ENCODE measurements around the gene KMT2C. TPM values are rescaled to one million over a fixed set of nuclear protein-coding genes. Genes with fewer than 3 reads are reported as not detected.

The KMT2C gene
- polyA plus RNA-seq, 1 donor from 2014 or later, result 29.8 TPM

DNA sequence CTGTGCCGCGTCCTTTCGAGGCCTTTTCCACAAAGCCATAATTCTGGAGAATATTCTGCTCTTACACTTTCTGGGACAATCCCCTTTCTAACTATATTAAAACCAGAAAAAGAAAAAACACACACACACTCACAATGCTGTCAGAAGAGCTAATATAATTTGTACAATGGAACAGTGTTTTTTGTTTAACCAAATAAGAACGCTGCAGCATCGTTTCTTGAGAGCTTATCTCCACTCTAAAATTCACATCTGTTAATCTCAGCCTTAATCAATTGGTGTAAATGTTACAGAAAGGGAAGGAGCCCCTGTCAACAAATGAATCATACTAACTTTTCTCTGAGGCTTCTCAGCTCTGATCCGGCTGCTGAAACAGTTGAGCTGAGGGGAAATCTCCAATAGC, 286.4 kb downstream of the KMT2C start:
- Histone ChIP-seq H4K20me1 (ENCODE audit: insufficient read depth) (no peaks in the 10 kb centered on the region), H3K27me3 (ENCODE audit: insufficient read depth, low read depth, low read length) (no peaks in the 10 kb centered on the region), H3K4me2 (ENCODE audit: low read length) (no peak overlapping the region), H3K9me3 (ENCODE audit: low read length) (no peaks in the 10 kb centered on the region), H2AFZ (ENCODE audit: low read depth, low read length) (no peak overlapping the region), H3K9me2 (ENCODE audit: insufficient read depth, low read length) (no peaks in the 10 kb centered on the region), H3K4me3 (ENCODE audit: low read length) (no peak overlapping the region), H3F3A (ENCODE audit: insufficient read depth, low read length, poor library complexity, severe bottlenecking) (no peaks in the 10 kb centered on the region), H3K79me2 (replicated peaks; ENCODE audit: insufficient read depth, low read length) (no peaks in the 10 kb centered on the region), H3K27ac (ENCODE audit: low read length) (no peak overlapping the region), H3K36me3 (ENCODE audit: insufficient read depth, low read length) (peaks cover 12% of the 10 kb centered on the region), H3K9ac (ENCODE audit: low read length) (no peak overlapping the region)
- TF ChIP-seq SMC3 (conservative IDR thresholded peaks at IDR 0.05; ENCODE audit: poor library complexity), result no peak
- TF ChIP-seq, protein P1, sequence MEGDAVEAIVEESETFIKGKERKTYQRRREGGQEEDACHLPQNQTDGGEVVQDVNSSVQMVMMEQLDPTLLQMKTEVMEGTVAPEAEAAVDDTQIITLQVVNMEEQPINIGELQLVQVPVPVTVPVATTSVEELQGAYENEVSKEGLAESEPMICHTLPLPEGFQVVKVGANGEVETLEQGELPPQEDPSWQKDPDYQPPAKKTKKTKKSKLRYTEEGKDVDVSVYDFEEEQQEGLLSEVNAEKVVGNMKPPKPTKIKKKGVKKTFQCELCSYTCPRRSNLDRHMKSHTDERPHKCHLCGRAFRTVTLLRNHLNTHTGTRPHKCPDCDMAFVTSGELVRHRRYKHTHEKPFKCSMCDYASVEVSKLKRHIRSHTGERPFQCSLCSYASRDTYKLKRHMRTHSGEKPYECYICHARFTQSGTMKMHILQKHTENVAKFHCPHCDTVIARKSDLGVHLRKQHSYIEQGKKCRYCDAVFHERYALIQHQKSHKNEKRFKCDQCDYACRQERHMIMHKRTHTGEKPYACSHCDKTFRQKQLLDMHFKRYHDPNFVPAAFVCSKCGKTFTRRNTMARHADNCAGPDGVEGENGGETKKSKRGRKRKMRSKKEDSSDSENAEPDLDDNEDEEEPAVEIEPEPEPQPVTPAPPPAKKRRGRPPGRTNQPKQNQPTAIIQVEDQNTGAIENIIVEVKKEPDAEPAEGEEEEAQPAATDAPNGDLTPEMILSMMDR (IDR thresholded peaks at IDR 0.05; ENCODE audit: poor library complexity, severe bottlenecking), result no peak
- TF ChIP-seq, protein P2, sequence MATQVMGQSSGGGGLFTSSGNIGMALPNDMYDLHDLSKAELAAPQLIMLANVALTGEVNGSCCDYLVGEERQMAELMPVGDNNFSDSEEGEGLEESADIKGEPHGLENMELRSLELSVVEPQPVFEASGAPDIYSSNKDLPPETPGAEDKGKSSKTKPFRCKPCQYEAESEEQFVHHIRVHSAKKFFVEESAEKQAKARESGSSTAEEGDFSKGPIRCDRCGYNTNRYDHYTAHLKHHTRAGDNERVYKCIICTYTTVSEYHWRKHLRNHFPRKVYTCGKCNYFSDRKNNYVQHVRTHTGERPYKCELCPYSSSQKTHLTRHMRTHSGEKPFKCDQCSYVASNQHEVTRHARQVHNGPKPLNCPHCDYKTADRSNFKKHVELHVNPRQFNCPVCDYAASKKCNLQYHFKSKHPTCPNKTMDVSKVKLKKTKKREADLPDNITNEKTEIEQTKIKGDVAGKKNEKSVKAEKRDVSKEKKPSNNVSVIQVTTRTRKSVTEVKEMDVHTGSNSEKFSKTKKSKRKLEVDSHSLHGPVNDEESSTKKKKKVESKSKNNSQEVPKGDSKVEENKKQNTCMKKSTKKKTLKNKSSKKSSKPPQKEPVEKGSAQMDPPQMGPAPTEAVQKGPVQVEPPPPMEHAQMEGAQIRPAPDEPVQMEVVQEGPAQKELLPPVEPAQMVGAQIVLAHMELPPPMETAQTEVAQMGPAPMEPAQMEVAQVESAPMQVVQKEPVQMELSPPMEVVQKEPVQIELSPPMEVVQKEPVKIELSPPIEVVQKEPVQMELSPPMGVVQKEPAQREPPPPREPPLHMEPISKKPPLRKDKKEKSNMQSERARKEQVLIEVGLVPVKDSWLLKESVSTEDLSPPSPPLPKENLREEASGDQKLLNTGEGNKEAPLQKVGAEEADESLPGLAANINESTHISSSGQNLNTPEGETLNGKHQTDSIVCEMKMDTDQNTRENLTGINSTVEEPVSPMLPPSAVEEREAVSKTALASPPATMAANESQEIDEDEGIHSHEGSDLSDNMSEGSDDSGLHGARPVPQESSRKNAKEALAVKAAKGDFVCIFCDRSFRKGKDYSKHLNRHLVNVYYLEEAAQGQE (IDR thresholded peaks at IDR 0.05; ENCODE audit: borderline replicate concordance), result no peak
- TF ChIP-seq MXI1 (conservative IDR thresholded peaks at IDR 0.05; ENCODE audit: poor library complexity, severe bottlenecking), result no peak
- no peak for TF ChIP-seq POLR2AphosphoS5 (IDR thresholded peaks at IDR 0.05)
- TF ChIP-seq EZH2 (IDR thresholded peaks at IDR 0.05; ENCODE audit: borderline replicate concordance, insufficient read depth, low read length, poor library complexity, severe bottlenecking), result no peak
- TF ChIP-seq EP300 (conservative IDR thresholded peaks at IDR 0.05; ENCODE audit: poor library complexity, severe bottlenecking), result no peak
- no peak for TF ChIP-seq TAF1 (IDR thresholded peaks at IDR 0.05; ENCODE audit: low read depth)
- no peak for TF ChIP-seq RAD21 (conservative IDR thresholded peaks at IDR 0.05)

- Histone ChIP-seq H3K9me2 (ENCODE audit: insufficient read depth, low read length) (no peaks in the 10 kb centered on the region), H3K27ac (ENCODE audit: low read length) (no peak overlapping the region), H3K4me3 (ENCODE audit: low read length) (no peak overlapping the region), H3F3A (ENCODE audit: insufficient read depth, low read length, poor library complexity, severe bottlenecking) (no peaks in the 10 kb centered on the region), H3K4me2 (ENCODE audit: low read length) (no peak overlapping the region), H2AFZ (ENCODE audit: low read depth, low read length) (no peak overlapping the region), H3K27me3 (ENCODE audit: insufficient read depth, low read depth, low read length) (no peaks in the 10 kb centered on the region), H3K9ac (ENCODE audit: low read length) (no peak overlapping the region), H4K20me1 (ENCODE audit: insufficient read depth) (no peaks in the 10 kb centered on the region), H3K36me3 (ENCODE audit: insufficient read depth, low read length) (peaks cover 12% of the 10 kb centered on the region), H3K79me2 (replicated peaks; ENCODE audit: insufficient read depth, low read length) (no peaks in the 10 kb centered on the region), H3K9me3 (ENCODE audit: low read length) (no peaks in the 10 kb centered on the region)
- TF ChIP-seq MXI1 (conservative IDR thresholded peaks at IDR 0.05; ENCODE audit: poor library complexity, severe bottlenecking) (no peak), POLR2AphosphoS5 (IDR thresholded peaks at IDR 0.05) (no peak), RAD21 (conservative IDR thresholded peaks at IDR 0.05) (no peak), EZH2 (IDR thresholded peaks at IDR 0.05; ENCODE audit: borderline replicate concordance, insufficient read depth, low read length, poor library complexity, severe bottlenecking) (no peak), SMC3 (conservative IDR thresholded peaks at IDR 0.05; ENCODE audit: poor library complexity) (no peak), TAF1 (IDR thresholded peaks at IDR 0.05; ENCODE audit: low read depth) (no peak), EP300 (conservative IDR thresholded peaks at IDR 0.05; ENCODE audit: poor library complexity, severe bottlenecking) (no peak)
- TF ChIP-seq, protein P2 (IDR thresholded peaks at IDR 0.05; ENCODE audit: borderline replicate concordance), result no peak
- TF ChIP-seq, protein P1 (IDR thresholded peaks at IDR 0.05; ENCODE audit: poor library complexity, severe bottlenecking), result no peak
Measured at GRCh38 chr7:152148706-152149105, 287.1 kb downstream of the KMT2C start.
